ENCODE data around the gene PIP5K1A. TPM values are rescaled to one million over a fixed set of nuclear protein-coding genes. Genes with fewer than 3 reads are reported as not detected.

The PIP5K1A gene
- polyA plus RNA-seq, 1 of the 3 experiments (the other 2 are of a cell fraction): 66.0 TPM

- peaks cover 26 to 46% of the 10 kb centered on the region in 2 experiments for H3K36me3 ChIP-seq (replicated peaks in 1 of 2; ENCODE audit: control insufficient read depth in 1 of 2, insufficient read depth in 2 of 2, low read length in 1 of 2)
- 93% methylated on average over 16 of the region's 17 CpGs for WGBS (ENCODE audit: low lambda C conversion rate)
- no peak overlapping the region for H3K9ac ChIP-seq
- peaks cover 13% of the 10 kb centered on the region for H3F3A ChIP-seq (replicated peaks; ENCODE audit: insufficient read depth)
- POLR2A ChIA-PET: interaction anchor here (1.4 kb wide), 1 partner anchor 13 kb away, joined by 8 read pairs; the partner anchor contains the start of gene VPS72
- H3K9me3 ChIP-seq: no peaks in the 10 kb centered on the region
- H3K27ac ChIP-seq (ENCODE audit: low read depth in 2 of 2, low read length in 1 of 2): no peak overlapping the region
- no peak for TF ChIP-seq POLR2AphosphoS5 (IDR thresholded peaks at IDR 0.05; ENCODE audit: low read depth, low read length)
- no peak for DNase-seq
- no peak overlapping the region for H3K4me3 ChIP-seq (ENCODE audit: low read depth in 2 of 2, low read length in 1 of 2)
- CTCF ChIA-PET: interaction anchor here (1.0 to 3.1 kb wide), 7 partner anchors 9 to 76 kb away, joined by 3 to 21 read pairs (median 4); partner anchors contain the start of genes LYSMD1, SCNM1 and VPS72
- no peak overlapping the region for H3K4me2 ChIP-seq
- H3K9me2 ChIP-seq: no peaks in the 10 kb centered on the region
- H3K4me1 ChIP-seq (ENCODE audit: control insufficient read depth in 1 of 2, insufficient read depth in 2 of 2, low read depth in 1 of 2, low read length in 1 of 2): no peaks in the 10 kb centered on the region
- H4K20me1 ChIP-seq (ENCODE audit: insufficient read depth): no peaks in the 10 kb centered on the region
- H2AFZ ChIP-seq (ENCODE audit: low read depth): no peak overlapping the region
- no peaks in the 10 kb centered on the region for H3K27me3 ChIP-seq (ENCODE audit: insufficient read depth)
- H3K79me2 ChIP-seq (ENCODE audit: insufficient read depth): no peaks in the 10 kb centered on the region
Observed at GRCh38 chr1:151176514-151177045, 21.8 kb upstream of the PIP5K1A start.

GRCh38 chr1:151184211-151184610 lies 14.1 kb upstream of the PIP5K1A start:
- no peak overlapping the region for H3K4me2 ChIP-seq
- peaks cover 34% of the 10 kb centered on the region for H3K79me2 ChIP-seq (ENCODE audit: insufficient read depth)
- no peak overlapping the region for H3K9ac ChIP-seq
- no peaks in the 10 kb centered on the region for H3K27me3 ChIP-seq (ENCODE audit: insufficient read depth)
- H2AFZ ChIP-seq (ENCODE audit: low read depth): no peak overlapping the region
- DNase-seq: no peak
- WGBS (ENCODE audit: low lambda C conversion rate): 94% methylated on average over 10 of the region's 10 CpGs
- ChIA-PET POLR2A (no interaction called here), CTCF (interaction anchor here (1.4 kb wide), 1 partner anchor 84 kb away, joined by 4 read pairs; no protein-coding TSS in a partner anchor)
- peaks cover 34 to 35% of the 10 kb centered on the region in 2 experiments for H3K36me3 ChIP-seq (replicated peaks in 1 of 2; ENCODE audit: control insufficient read depth in 1 of 2, insufficient read depth in 2 of 2, low read length in 1 of 2)
- H4K20me1 ChIP-seq (ENCODE audit: insufficient read depth): no peaks in the 10 kb centered on the region
- H3K4me3 ChIP-seq (ENCODE audit: low read depth in 2 of 2, low read length in 1 of 2): no peak overlapping the region
- no peaks in the 10 kb centered on the region for H3F3A ChIP-seq (replicated peaks; ENCODE audit: insufficient read depth)
- H3K9me2 ChIP-seq: no peaks in the 10 kb centered on the region
- H3K9me3 ChIP-seq: no peaks in the 10 kb centered on the region
- no peak for TF ChIP-seq GABPA (IDR thresholded peaks at IDR 0.05; ENCODE audit: low read depth)
- TF ChIP-seq RXRA (IDR thresholded peaks at IDR 0.05; ENCODE audit: borderline replicate concordance, low read depth): no peak
- no peak for TF ChIP-seq SIN3A (IDR thresholded peaks at IDR 0.05; ENCODE audit: borderline replicate concordance, low read depth, low read length)
- TF ChIP-seq EZH2phosphoT487 (IDR thresholded peaks at IDR 0.05; ENCODE audit: borderline replicate concordance, low read depth): no peak
- TF ChIP-seq TCF12 (IDR thresholded peaks at IDR 0.05): no peak
- TF ChIP-seq SMC3 (IDR thresholded peaks at IDR 0.05; ENCODE audit: low read depth, low read length): no peak
- TF ChIP-seq NRF1 (IDR thresholded peaks at IDR 0.05; ENCODE audit: low read depth, low read length): no peak
- TF ChIP-seq RFX5 (IDR thresholded peaks at IDR 0.05; ENCODE audit: low read length): no peak
- H3K4me1 ChIP-seq (ENCODE audit: control insufficient read depth in 1 of 2, insufficient read depth in 2 of 2, low read depth in 1 of 2, low read length in 1 of 2): peaks cover 0 to 6% of the 10 kb centered on the region in 2 experiments; a peak in 1 of 4 replicates
- H3K27ac ChIP-seq (ENCODE audit: low read depth in 2 of 2, low read length in 1 of 2): no peak overlapping the region

- 95% methylated on average over 1 of the region's 1 CpG for WGBS (ENCODE audit: low lambda C conversion rate)
- no peak for TF ChIP-seq GABPA (IDR thresholded peaks at IDR 0.05; ENCODE audit: low read depth)
- TF ChIP-seq FOXJ3 (CRISPR knock-in tag; IDR thresholded peaks at IDR 0.05): no peak
- no peak for TF ChIP-seq RCOR1 (IDR thresholded peaks at IDR 0.05; ENCODE audit: low read length)
- TF ChIP-seq REST (IDR thresholded peaks at IDR 0.05; ENCODE audit: low read depth, low read length): no peak
- no peak for TF ChIP-seq FOXM1 (IDR thresholded peaks at IDR 0.05; ENCODE audit: low read depth)
- no peak for TF ChIP-seq TEAD4 (IDR thresholded peaks at IDR 0.05; ENCODE audit: borderline replicate concordance, insufficient read depth)
- TF ChIP-seq NRF1 (IDR thresholded peaks at IDR 0.05; ENCODE audit: low read depth, low read length): no peak
- no peak for TF ChIP-seq GATA2 (CRISPR knock-in tag; IDR thresholded peaks at IDR 0.05)
- no peak for TF ChIP-seq RXRA (IDR thresholded peaks at IDR 0.05; ENCODE audit: borderline replicate concordance, low read depth)
- TF ChIP-seq USF1 (IDR thresholded peaks at IDR 0.05; ENCODE audit: borderline replicate concordance, low read depth): no peak
Observed at GRCh38 chr1:151187205-151187604, 11.1 kb upstream of the PIP5K1A start.

More at GRCh38 chr1:151187205-151187604, 11.1 kb upstream of the PIP5K1A start:
- Histone ChIP-seq H3K9ac (no peak overlapping the region), H3K36me3 (replicated peaks in 1 of 2; ENCODE audit: control insufficient read depth in 1 of 2, insufficient read depth in 2 of 2, low read length in 1 of 2) (peaks cover 23 to 27% of the 10 kb centered on the region in 2 experiments), H4K20me1 (ENCODE audit: insufficient read depth) (no peaks in the 10 kb centered on the region), H3K9me2 (no peaks in the 10 kb centered on the region), H3K27me3 (ENCODE audit: insufficient read depth) (no peaks in the 10 kb centered on the region), H3K9me3 (no peaks in the 10 kb centered on the region), H3K4me3 (ENCODE audit: low read depth in 2 of 2, low read length in 1 of 2) (no peak overlapping the region), H3K4me1 (ENCODE audit: control insufficient read depth in 1 of 2, insufficient read depth in 2 of 2, low read depth in 1 of 2, low read length in 1 of 2) (peaks cover 0 to 6% of the 10 kb centered on the region in 2 experiments; a peak in 1 of 4 replicates), H3K4me2 (no peak overlapping the region), H3K27ac (ENCODE audit: low read depth in 2 of 2, low read length in 1 of 2) (no peak overlapping the region), H2AFZ (ENCODE audit: low read depth) (no peak overlapping the region), H3K79me2 (ENCODE audit: insufficient read depth) (peaks cover 39% of the 10 kb centered on the region), H3F3A (replicated peaks; ENCODE audit: insufficient read depth) (no peaks in the 10 kb centered on the region)
- CTCF ChIA-PET: interaction anchor here (0.9 to 3.3 kb wide), 3 partner anchors 12 to 65 kb away, joined by 3 to 21 read pairs (median 9); partner anchors contain the start of gene TMOD4
- DNase-seq: no peak
- POLR2A ChIA-PET: no interaction called here

Measured in SK-N-SH (cell line).